Measurements from ENCODE around the gene LMLN. TPM values are rescaled to one million over a fixed set of nuclear protein-coding genes. Genes with fewer than 3 reads are reported as not detected.
"Not testable (repeated sequence)": the region's sequence is repeated elsewhere in the genome, so short reads cannot be mapped to it uniquely, and the experiment has no call there.

LMLN gene
- 1 to 10 TPM; 2.3 to 3.0 TPM for total RNA-seq

DNA sequence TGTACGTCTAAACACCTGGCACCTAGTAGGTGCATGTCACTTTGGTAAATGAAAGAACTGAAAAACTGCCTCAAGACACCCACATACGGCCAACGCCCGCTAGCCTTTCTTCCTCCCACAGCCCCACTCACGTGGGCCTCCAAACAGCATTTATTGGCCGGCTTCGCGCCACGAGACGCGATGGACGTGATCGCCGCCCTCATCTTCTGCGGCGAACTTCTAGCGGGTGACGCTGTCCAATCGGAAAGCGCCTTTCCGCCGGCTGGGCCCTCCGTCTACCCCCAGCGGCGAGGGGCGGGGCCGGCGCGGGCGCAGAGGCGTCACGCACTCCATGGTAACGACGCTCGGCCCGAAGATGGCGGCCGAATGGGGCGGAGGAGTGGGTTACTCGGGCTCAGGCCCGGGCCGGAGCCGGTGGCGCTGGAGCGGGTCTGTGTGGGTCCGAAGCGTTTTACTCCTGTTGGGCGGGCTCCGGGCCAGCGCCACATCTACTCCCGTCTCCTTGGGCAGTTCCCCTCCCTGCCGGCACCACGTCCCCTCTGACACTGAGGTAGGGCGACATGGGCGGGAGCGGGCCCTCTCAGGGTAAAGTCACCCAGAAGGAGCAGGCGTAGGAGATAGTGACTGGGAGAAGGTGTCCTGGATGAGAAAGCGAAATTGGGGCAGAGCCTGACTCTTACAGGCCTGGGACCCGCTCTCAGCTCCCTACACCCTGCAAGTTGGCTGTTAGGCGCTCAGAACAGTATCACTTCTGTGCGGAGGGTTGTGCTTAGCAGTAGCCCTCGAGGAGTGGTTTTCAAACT is at the start of gene LMLN:
Gene LMLN (plus strand): TSS at position 327 of the 803 bp plus-strand sequence. CDS start 29 bp downstream, at position 356.
- no peaks in the 10 kb centered on the region for H3K9me3 Mint-ChIP-seq
- ChIA-PET POLR2A (interaction anchor here (0.5 to 5.6 kb wide), 3 partner anchors 10 to 248 kb away, joined by 3 to 50 read pairs (median 3); partner anchors contain the start of gene RPL35A), CTCF (interaction anchor here (1.2 kb wide), 1 partner anchor 121 kb away, joined by 3 read pairs; no protein-coding TSS in a partner anchor)
- peaks cover 58% of the 10 kb centered on the region for H3K4me1 Mint-ChIP-seq
- peak; percentile 96 for DNase-seq
- peak within 1 kb of the TSS; percentile 84 for H3K27ac Mint-ChIP-seq
- peak within 1 kb of the TSS; percentile 89 for H3K4me3 Mint-ChIP-seq
- H3K27me3 Mint-ChIP-seq, result no peaks in the 10 kb centered on the region
- H3K36me3 Mint-ChIP-seq (ENCODE audit: low read depth), result peaks cover 37% of the 10 kb centered on the region

DNA sequence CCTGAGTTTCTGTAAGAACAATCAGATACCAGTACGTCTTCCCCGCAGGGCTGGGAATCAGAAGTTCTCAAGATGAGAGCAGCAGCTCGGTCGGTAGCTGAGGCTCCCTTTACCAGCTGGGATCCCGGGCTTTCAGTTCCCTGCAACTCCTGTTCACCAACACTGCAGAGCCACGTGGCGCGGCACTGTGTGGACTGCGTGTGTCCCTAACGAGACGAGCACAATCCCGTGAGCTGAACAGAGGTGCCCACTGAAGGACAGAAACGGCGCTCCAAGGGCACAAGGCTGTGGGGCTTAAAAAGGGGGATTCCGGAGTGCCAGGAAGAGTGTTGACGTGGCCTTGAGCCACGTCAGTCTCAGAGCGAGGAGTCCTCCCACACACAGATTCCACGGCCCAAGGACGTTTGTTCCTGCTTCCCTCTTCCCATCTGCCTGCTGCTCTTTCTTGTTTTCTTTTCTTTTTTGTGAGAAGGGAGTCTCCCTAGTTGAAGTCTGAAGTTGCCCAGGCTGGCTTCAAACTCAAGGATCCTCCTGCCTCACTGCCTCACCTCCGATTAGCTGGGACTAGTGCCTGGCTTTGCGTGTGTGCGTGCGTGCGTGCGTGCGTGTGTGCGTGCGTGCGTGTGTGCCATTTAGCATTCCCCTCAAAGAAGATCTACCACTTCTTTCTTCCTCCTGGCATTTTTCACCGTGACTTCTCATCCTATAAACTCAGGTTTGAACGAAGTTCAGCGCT is 47.1 kb upstream of the LMLN start:
- Mint-ChIP-seq H3K27me3 (no peaks in the 10 kb centered on the region), H3K27ac (no peak overlapping the region), H3K9me3 (peaks cover 3% of the 10 kb centered on the region), H3K4me3 (peak overlapping the region; percentile 41), H3K4me1 (peaks cover 5% of the 10 kb centered on the region), H3K36me3 (ENCODE audit: low read depth) (peaks cover 4% of the 10 kb centered on the region)
- DNase-seq, result no peak
- ChIA-PET CTCF (interaction anchor here (1.0 to 2.9 kb wide), 2 partner anchors 7 to 30 kb away, joined by 4 to 13 read pairs; no protein-coding TSS in a partner anchor), POLR2A (no interaction called here)

- H3K4me3 Mint-ChIP-seq, result no peak overlapping the region
- H3K27ac Mint-ChIP-seq, result no peak overlapping the region
- ChIA-PET POLR2A (no interaction called here), CTCF (interaction anchor here (2.9 kb wide), 1 partner anchor 8 kb away, joined by 13 read pairs; no protein-coding TSS in a partner anchor)
- no peaks in the 10 kb centered on the region for H3K27me3 Mint-ChIP-seq
- H3K9me3 Mint-ChIP-seq, result peaks cover 3% of the 10 kb centered on the region
- DNase-seq, result no peak
- peaks cover 5% of the 10 kb centered on the region for H3K4me1 Mint-ChIP-seq
- peaks cover 3% of the 10 kb centered on the region for H3K36me3 Mint-ChIP-seq (ENCODE audit: low read depth)
Observed at GRCh38 chr3:197913641-197914380, 46.2 kb upstream of the LMLN start.

DNA sequence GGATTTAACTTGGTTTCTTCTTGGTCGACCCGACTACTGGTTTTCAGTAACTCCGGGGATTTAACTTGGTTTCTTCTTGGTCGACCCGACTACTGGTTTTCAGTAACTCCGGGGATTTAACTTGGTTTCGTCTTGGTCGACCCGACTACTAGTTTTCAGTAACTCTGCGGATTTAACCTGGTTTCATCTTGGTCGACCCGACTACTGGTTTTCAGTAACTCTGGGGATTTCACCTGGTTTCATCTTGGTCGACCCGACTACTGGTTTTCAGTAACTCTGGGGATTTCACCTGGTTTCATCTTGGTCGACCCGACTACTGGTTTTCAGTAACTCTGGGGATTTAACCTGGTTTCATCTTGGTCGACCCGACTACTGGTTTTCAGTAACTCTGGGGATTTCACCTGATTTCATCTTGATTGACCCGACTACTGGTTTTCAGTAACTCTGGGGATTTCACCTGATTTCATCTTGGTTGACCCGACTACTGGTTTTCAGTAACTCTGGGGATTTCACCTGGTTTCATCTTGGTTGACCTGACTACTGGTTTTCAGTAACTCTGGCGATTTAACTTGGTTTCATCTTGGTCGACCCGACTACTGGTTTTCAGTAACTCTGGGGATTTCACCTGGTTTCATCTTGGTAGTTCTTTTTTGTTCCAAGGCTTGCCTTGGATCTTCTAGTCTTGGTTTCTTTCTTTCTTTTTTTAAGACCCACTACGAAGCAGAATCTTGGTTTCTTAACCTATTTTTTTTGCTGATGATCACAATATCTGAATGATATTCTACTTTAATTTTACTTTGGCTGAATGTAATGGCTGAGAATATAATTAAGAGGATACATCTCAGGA is 38.4 kb upstream of the LMLN start:
- POLR2A ChIA-PET, DNase-seq, H3K27me3 Mint-ChIP-seq, H3K9me3 Mint-ChIP-seq, H3K4me1 Mint-ChIP-seq, H3K4me3 Mint-ChIP-seq, H3K27ac Mint-ChIP-seq: not testable (repeated sequence)
- H3K36me3 Mint-ChIP-seq (ENCODE audit: low read depth), result peaks cover 18% of the 10 kb centered on the region
- CTCF ChIA-PET, result interaction anchor here (1.5 kb wide), 1 partner anchor 21 kb away, joined by 4 read pairs; no protein-coding TSS in a partner anchor

DNA sequence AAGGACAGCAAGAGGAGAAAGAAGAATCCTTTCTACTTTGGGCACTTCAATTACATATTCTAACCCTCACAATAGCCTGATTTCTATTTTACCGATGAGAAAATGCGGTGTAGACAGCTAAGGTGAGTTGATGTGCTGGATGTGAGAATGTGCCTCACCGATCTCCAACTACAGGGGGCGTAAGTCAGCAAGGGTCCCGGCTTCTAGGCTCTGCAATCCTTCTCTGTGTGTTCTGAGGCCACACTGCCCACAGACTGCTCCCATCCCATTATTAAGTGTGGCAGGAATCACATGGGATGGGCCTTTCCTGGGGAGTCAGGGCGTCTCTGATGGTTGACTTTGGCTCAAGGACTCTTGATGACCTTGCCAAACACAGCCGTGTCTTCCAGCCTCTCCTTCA is 33.6 kb upstream of the LMLN start:
- peaks cover 6% of the 10 kb centered on the region for H3K9me3 Mint-ChIP-seq
- H3K36me3 Mint-ChIP-seq (ENCODE audit: low read depth), result peaks cover 24% of the 10 kb centered on the region
- POLR2A ChIA-PET, result no interaction called here
- H3K4me3 Mint-ChIP-seq, result no peak overlapping the region
- no peak overlapping the region for H3K27ac Mint-ChIP-seq
- no peaks in the 10 kb centered on the region for H3K27me3 Mint-ChIP-seq
- peaks cover 10% of the 10 kb centered on the region for H3K4me1 Mint-ChIP-seq
- DNase-seq, result no peak
- CTCF ChIA-PET, result interaction anchor here (1.0 kb wide), 1 partner anchor 10 kb away, joined by 3 read pairs; no protein-coding TSS in a partner anchor

- H3K36me3 Mint-ChIP-seq (ENCODE audit: low read depth), result peaks cover 21% of the 10 kb centered on the region
- CTCF ChIA-PET, result interaction anchor here (1.7 kb wide), 1 partner anchor 9 kb away, joined by 4 read pairs; no protein-coding TSS in a partner anchor
Observed at GRCh38 chr3:197927578-197927977, 32.4 kb upstream of the LMLN start.

DNA sequence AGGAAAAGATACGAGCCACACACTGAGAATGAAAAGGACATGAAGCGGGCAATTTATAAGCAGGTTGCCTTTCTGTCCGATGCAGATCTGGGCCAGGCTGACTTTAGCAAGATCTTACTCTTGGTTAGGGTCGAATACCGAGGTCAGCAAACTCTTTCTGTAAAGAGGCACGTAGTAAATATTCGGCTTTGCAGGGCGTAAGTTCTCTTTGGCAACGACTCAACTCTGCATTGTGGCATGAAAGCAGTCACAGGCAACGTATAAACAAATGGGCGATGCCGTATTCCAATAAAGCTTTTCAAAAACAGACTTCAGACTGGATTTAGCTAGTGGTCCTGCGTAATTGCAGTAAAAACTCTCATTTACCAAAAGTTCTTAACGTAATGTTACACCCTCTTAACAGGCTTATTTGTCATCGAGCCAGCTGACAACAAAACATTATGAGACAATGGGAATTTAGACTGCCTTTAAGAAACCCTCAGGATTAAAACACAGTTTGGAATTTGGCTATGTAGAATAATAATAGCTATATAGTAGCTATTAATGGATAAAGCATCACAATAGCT is 23.1 kb upstream of the LMLN start:
- H3K27ac Mint-ChIP-seq, result no peak overlapping the region
- POLR2A ChIA-PET, result interaction anchor here (1.1 to 1.5 kb wide), 2 partner anchors 13 to 14 kb away, joined by 3 to 6 read pairs; no protein-coding TSS in a partner anchor

More at GRCh38 chr3:197927578-197927977, 32.4 kb upstream of the LMLN start:
- POLR2A ChIA-PET, H3K27ac Mint-ChIP-seq, DNase-seq, H3K27me3 Mint-ChIP-seq, H3K9me3 Mint-ChIP-seq, H3K4me3 Mint-ChIP-seq, H3K4me1 Mint-ChIP-seq: not testable (repeated sequence)

DNA sequence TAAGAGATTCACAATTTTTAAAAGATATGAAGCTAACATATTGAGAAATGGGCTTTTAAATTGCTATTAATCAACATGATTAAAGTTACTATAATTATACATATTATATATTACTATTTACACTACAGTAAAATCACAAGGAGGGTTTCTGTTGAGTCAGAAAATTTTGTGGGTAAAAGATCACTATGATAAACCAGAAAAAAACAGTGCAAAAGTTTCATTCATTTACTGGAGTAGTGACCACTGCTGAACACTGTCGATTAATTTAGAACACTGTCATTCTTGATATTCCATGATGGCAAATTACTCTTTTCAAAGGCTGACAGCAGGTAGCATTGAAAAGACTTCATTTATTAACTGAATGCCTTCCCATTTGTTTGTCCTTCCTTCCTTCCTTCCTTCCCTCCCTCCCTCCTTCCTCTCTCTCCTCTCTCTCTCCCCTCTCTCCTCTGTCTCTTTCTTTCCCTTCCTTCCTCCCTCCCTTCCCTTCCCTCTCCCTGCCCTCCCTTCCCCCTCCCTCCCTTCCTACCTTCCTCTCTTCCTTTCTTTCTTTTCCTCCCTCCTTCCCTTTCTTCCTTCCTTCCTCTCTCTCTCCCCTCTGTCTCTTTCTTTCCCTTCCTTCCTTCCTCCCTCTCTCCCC is 19.2 kb upstream of the LMLN start:
- no peaks in the 10 kb centered on the region for H3K27me3 Mint-ChIP-seq
- peaks cover 6% of the 10 kb centered on the region for H3K4me1 Mint-ChIP-seq
- no peak for DNase-seq
- H3K36me3 Mint-ChIP-seq (ENCODE audit: low read depth), result no peaks in the 10 kb centered on the region
- POLR2A ChIA-PET, result no interaction called here
- CTCF ChIA-PET, result interaction anchor here (2.4 to 4.6 kb wide), 2 partner anchors 35 to 139 kb away, joined by 7 to 34 read pairs; no protein-coding TSS in a partner anchor
- H3K9me3 Mint-ChIP-seq, result no peaks in the 10 kb centered on the region
- H3K4me3 Mint-ChIP-seq, result no peak overlapping the region
- no peak overlapping the region for H3K27ac Mint-ChIP-seq

More for the DNA sequence above, 23.1 kb upstream of the LMLN start:
- H3K9me3 Mint-ChIP-seq, result no peaks in the 10 kb centered on the region
- no peak overlapping the region for H3K4me3 Mint-ChIP-seq
- no peak for DNase-seq
- H3K27me3 Mint-ChIP-seq, result no peaks in the 10 kb centered on the region
- H3K4me1 Mint-ChIP-seq, result peaks cover 11% of the 10 kb centered on the region
- peaks cover 2% of the 10 kb centered on the region for H3K36me3 Mint-ChIP-seq (ENCODE audit: low read depth)
- CTCF ChIA-PET, result interaction anchor here (1.1 to 2.2 kb wide), 3 partner anchors 9 to 31 kb away, joined by 3 to 7 read pairs (median 4); no protein-coding TSS in a partner anchor

DNA sequence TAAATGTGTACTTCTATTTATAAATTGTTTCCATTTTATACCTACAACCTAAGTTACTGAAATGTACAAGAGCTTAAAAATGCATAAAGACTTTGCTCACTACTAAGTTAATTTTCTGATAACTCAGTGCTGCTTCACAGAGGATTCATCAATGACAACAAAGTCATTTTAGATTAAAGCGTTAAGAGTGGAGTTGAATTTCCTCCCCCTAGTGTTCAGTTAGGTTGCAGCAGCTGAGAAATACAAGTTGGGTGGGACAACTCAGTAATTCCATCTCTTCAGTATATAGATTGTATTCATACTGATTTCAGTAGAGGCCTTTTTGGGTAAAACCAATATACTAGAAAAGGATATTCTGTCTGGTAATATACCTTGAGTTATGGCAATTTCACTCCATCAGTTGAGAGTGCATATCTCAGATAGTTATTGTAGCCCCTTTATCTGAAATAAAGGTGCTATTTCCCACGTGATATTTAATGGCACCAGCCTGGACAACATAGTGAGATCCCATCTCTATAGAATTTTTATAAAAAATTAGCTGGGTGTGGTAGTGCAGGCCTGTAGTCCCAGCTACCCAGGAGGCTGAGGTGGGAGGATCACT is 17.0 kb upstream of the LMLN start:
- H3K36me3 Mint-ChIP-seq (ENCODE audit: low read depth), result no peaks in the 10 kb centered on the region
- H3K9me3 Mint-ChIP-seq, result no peaks in the 10 kb centered on the region
- H3K4me3 Mint-ChIP-seq, result no peak overlapping the region
- H3K27me3 Mint-ChIP-seq, result no peaks in the 10 kb centered on the region
- DNase-seq, result no peak
- H3K4me1 Mint-ChIP-seq, result peaks cover 6% of the 10 kb centered on the region
- no peak overlapping the region for H3K27ac Mint-ChIP-seq
- POLR2A ChIA-PET, result interaction anchor here (0.7 kb wide), 1 partner anchor 8 kb away, joined by 3 read pairs; no protein-coding TSS in a partner anchor
- CTCF ChIA-PET, result interaction anchor here (1.0 to 4.6 kb wide), 14 partner anchors 9 to 192 kb away, joined by 3 to 34 read pairs (median 4); no protein-coding TSS in a partner anchor

- peak overlapping the region; percentile 90 for H3K27ac Mint-ChIP-seq
- ChIA-PET CTCF (interaction anchor here (1.4 to 1.8 kb wide), 2 partner anchors 43 to 131 kb away, joined by 3 to 4 read pairs; no protein-coding TSS in a partner anchor), POLR2A (interaction anchor here (0.7 to 4.8 kb wide), 3 partner anchors 11 to 158 kb away, joined by 6 to 50 read pairs (median 8); partner anchors contain the start of genes LMLN and LRCH3)
- peak overlapping the region; percentile 96 for H3K4me3 Mint-ChIP-seq
- H3K4me1 Mint-ChIP-seq, result peaks cover 38% of the 10 kb centered on the region
- no peak for DNase-seq
- H3K27me3 Mint-ChIP-seq, result no peaks in the 10 kb centered on the region
- no peaks in the 10 kb centered on the region for H3K9me3 Mint-ChIP-seq
- H3K36me3 Mint-ChIP-seq (ENCODE audit: low read depth), result peaks cover 42% of the 10 kb centered on the region
Observed at GRCh38 chr3:197949191-197949777, 10.7 kb upstream of the LMLN start.
